GM21515 (cell line): Measurements from ENCODE around the gene SATB2.

Source experiments
- ATAC-seq: cut with Tn5 transposase; IDR thresholded peaks from one replicate; pipeline ENCODE4 v1.9.1; 2021; ENCODE audit not compliant: unreplicated experiment

Gene SATB2

GRCh38 chr2:199465988-199466691 is 8.4 kb upstream of the SATB2 start:
- no peak for ATAC-seq

- no peak for ATAC-seq
These were observed 7.7 kb upstream of the SATB2 start for GRCh38 chr2:199465390-199465789.

GRCh38 chr2:199464606-199465352 is 7.0 kb upstream of the SATB2 start:
- ATAC-seq, result no peak

- no peak for ATAC-seq
These were observed 6.2 kb upstream of the SATB2 start for GRCh38 chr2:199463708-199464605.

- no peak for ATAC-seq
These were observed 5.4 kb upstream of the SATB2 start for GRCh38 chr2:199462956-199463692.

GRCh38 chr2:199462347-199462955 is 4.7 kb upstream of the SATB2 start:
- no peak for ATAC-seq

- ATAC-seq, result no peak
These were observed 4.1 kb upstream of the SATB2 start for GRCh38 chr2:199461711-199462346.

GRCh38 chr2:199460846-199461710 is 3.3 kb upstream of the SATB2 start:
- ATAC-seq, result no peak

GRCh38 chr2:199460101-199460671 is 2.4 kb upstream of the SATB2 start:
- no peak for ATAC-seq

GRCh38 chr2:199459286-199460100 is 1.8 kb upstream of the SATB2 start:
- peak; percentile 44 for ATAC-seq

- peak; percentile 44 for ATAC-seq
These were observed 1.1 kb upstream of the SATB2 start for GRCh38 chr2:199458806-199459285.

GRCh38 chr2:199458009-199458805 is 468 bp upstream of the SATB2 start:
- ATAC-seq, result peak; percentile 39

GRCh38 chr2:199456383-199457146 is 1.2 kb downstream of the SATB2 start:
- ATAC-seq, result no peak

GRCh38 chr2:199455545-199456382 is 2.0 kb downstream of the SATB2 start:
- ATAC-seq, result no peak

GRCh38 chr2:199455210-199455544 is 2.6 kb downstream of the SATB2 start:
- no peak for ATAC-seq
